Forelimb muscle (tissue), 1 donor: ENCODE results near the gene AGXT2. TPM values are rescaled to one million over a fixed set of nuclear protein-coding genes. Genes with fewer than 3 reads are reported as not detected.

Experiments used
- DNase-seq: peaks from one replicate; pipeline ENCODE4 v3.0.0-alpha.2; 2013; ENCODE audit warnings: low read depth
- polyA plus RNA-seq: library from polyadenylated mRNA; unstranded; fragments of 120-200 nt; gene quantifications from one replicate; pipeline ENCODE4 v1.2.1, GENCODE V29; 2013; ENCODE audit not compliant: insufficient read length

Gene AGXT2
- polyA plus RNA-seq, 1 donor: not detected

DNA sequence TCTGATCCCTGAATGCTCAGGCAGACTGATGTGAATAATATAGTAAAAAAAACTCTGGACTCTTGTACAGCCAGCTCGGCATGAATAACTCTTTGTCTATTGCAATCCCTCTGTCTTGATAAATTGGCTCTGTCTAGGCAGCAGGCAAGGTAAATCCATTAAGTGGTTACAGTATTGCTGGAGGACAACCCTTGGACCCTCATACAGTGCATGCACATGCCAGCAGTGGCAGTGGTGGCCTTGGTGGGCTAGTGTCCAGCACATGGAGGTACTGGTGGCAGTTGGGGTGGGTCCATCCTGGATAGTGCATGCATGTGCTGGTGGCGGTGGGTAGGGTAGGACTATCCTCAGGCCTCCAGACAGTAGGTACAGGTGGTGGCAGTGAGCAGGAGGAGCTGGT lies 79.5 kb downstream of the AGXT2 start:
- DNase-seq: no peak

DNA sequence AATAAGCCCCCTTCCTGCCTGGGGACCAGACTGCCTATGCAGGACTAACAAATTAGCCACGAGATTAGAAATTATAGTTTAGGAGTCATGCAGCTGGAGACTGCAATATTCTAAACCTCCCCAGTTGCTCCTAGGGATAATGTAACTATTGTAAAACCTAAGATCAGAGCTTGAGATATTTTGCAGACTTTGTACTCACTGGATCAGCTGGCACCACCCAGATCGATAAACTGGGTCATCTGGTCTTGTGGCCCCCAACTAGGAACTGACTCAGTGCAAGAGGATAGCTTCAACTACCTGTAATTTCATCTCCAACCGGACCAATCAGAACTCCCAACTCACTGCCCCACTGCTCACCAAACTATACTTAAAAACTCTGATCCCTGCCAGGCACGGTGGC lies 80.2 kb downstream of the AGXT2 start:
- DNase-seq: no peak

DNA sequence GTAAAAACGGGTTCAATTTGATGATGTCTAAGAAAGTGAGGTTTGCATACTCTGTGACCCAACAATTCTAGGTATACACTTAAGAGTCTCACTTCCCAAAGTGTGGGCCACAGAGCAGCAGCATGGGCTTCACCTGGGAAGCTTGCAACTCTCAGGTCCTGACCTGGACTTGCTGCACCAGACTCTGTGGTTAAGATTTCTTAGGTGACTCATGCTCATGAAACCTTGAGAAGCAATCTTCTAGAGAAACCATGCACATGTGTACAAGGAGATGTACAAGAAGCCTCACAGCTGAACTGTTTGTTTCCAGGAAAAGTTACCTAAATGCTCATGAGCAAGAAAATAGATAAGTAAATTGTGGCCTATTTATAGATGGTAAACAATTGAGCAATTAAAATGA lies 88.4 kb downstream of the AGXT2 start:
- no peak for DNase-seq

DNA sequence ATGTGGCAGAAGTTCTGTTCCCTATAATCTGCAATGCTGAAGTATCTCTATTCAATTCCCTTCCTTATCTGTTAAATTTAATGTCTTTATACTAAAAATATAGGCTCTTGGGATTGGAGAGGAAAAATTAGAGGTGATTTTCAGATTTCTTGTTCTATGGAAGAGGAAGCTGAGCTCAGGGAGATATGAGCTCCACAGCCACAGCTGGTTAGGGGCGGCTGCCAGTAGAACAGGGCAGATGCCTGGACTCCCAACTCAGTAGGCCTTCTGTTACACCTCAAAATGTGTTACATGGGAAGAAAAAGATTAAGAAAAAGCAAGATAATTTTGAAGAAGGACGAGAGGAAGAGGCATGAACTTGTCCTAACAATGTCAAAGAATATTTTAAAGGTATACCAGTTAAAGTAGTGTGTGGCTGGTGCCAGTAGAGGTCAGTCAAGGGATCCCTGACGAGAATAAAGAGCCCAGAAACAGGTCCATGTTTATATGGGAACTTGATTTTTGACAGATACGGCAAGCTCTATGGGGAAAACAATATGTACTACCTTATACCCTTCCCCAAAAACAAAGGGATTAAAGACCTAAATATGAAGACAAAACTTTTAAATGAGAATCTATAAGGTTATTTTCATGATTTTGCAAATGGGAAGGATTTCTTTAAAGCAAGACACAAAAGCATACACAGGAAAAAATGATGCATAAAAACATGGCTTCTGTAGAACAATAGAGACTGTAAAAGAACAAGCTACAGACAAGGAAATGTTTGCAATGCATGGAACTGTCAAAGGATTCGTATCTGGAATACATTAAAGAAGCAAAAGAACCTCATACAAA lies 89.7 kb downstream of the AGXT2 start:
- DNase-seq: no peak

DNA sequence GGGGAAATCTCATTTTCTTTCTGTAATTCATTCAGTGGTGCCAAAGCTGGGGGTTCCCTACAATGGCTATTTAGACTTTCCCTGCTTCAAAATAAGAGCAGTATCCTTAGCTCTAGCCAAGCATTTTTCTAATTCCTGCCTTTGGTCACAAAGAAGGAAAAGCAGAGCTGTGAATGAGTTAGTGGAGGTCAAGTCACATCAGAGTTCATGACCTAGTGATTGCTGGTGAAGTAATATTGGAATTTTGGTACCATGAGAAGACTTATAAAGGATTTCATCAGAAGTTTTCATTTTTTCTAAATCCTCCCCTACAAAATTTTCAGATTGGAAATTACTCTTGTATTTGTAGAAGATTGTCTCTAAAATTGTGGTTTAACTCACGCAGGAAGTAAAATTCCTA lies 90.4 kb downstream of the AGXT2 start:
- DNase-seq: no peak

Other genes starting within 250 kb of the AGXT2 start
- 0.34 TPM for gene TTC23L, start 208.8 kb downstream of the AGXT2 start, polyA plus RNA-seq
- 20.1 TPM for gene RAD1, start 132.4 kb downstream of the AGXT2 start, polyA plus RNA-seq
- 27.7 TPM for gene BRIX1, start 132.2 kb downstream of the AGXT2 start, polyA plus RNA-seq
- gene DNAJC21, start 118.4 kb downstream of the AGXT2 start, polyA plus RNA-seq: 50.9 TPM
- gene PRLR, start 182.5 kb upstream of the AGXT2 start, polyA plus RNA-seq: 0.38 TPM